Trophoblast cell (in vitro differentiated cells and primary cell): ENCODE data around the gene GULP1.

Experiments
- DNase-seq, 2 donors: peaks; one replicate each; pipeline ENCODE4 v3.0.0-alpha.2; 2016
- H2AFZ ChIP-seq: 2 replicates; pipeline ENCODE4 v1.6.1; 2013; ENCODE audit warnings: low read length, moderate library complexity, mild to moderate bottlenecking; ENCODE audit not compliant: insufficient read depth, poor library complexity
- H2AK5ac ChIP-seq: 2 replicates; pipeline ENCODE4 v1.6.1; 2013; ENCODE audit warnings: mild to moderate bottlenecking, low read length
- H2BK120ac ChIP-seq: 2 replicates; pipeline ENCODE4 v1.6.1; 2013; ENCODE audit warnings: low read length, mild to moderate bottlenecking, moderate library complexity; ENCODE audit not compliant: insufficient read depth, poor library complexity
- H2BK12ac ChIP-seq: 2 replicates; pipeline ENCODE4 v1.6.1; 2013; ENCODE audit warnings: mild to moderate bottlenecking, low read length, moderate library complexity
- H2BK5ac ChIP-seq: 2 replicates; pipeline ENCODE4 v1.6.1; 2013; ENCODE audit warnings: low read length, low read depth, moderate library complexity, mild to moderate bottlenecking; ENCODE audit not compliant: poor library complexity
- H3K14ac ChIP-seq: 2 replicates; pipeline ENCODE4 v1.6.1; 2013; ENCODE audit warnings: mild to moderate bottlenecking, low read length
- H3K18ac ChIP-seq: 2 replicates; pipeline ENCODE4 v1.6.1; 2013; ENCODE audit warnings: mild to moderate bottlenecking, low read length
- H3K23ac ChIP-seq: 2 replicates; pipeline ENCODE4 v1.6.1; 2013; ENCODE audit warnings: low read length
- H3K27ac ChIP-seq: 2 replicates; pipeline ENCODE4 v1.5.1; 2013; ENCODE audit warnings: low read depth, mild to moderate bottlenecking, inconsistent platforms, low read length, moderate library complexity
- H3K27me3 ChIP-seq: 2 replicates; pipeline ENCODE4 v1.6.1; 2013; ENCODE audit warnings: inconsistent platforms, mild to moderate bottlenecking, low read length, moderate library complexity; ENCODE audit not compliant: insufficient read depth
- H3K36me3 ChIP-seq, 2 experiments: 1 replicate in 1 of 2; 2 replicates in 1 of 2; pipeline ENCODE4 v1.6.1; 2013; ENCODE audit warnings: low read length in 2 of 2, mild to moderate bottlenecking in 2 of 2, moderate library complexity in 1 of 2; ENCODE audit not compliant: insufficient read depth in 2 of 2, control insufficient read depth in 1 of 2
- H3K4ac ChIP-seq: 2 replicates; pipeline ENCODE4 v1.6.1; 2013; ENCODE audit warnings: low read depth, mild to moderate bottlenecking, low read length, moderate library complexity
- H3K4me1 ChIP-seq, 2 experiments: 1 replicate in 1 of 2; 2 replicates in 1 of 2; pipeline ENCODE4 v1.6.1; 2013; ENCODE audit warnings: low read length in 2 of 2, mild to moderate bottlenecking in 2 of 2, moderate library complexity in 1 of 2; ENCODE audit not compliant: insufficient read depth in 2 of 2, control insufficient read depth in 1 of 2
- H3K4me2 ChIP-seq: 2 replicates; pipeline ENCODE4 v1.6.1; 2013; ENCODE audit warnings: inconsistent platforms, mild to moderate bottlenecking, low read length, moderate library complexity
- H3K4me3 ChIP-seq: 2 replicates; pipeline ENCODE4 v1.5.1; 2013; ENCODE audit warnings: mild to moderate bottlenecking, low read depth, low read length, inconsistent platforms
- H3K79me1 ChIP-seq: one replicate; pipeline ENCODE4 v1.6.1; 2013; ENCODE audit warnings: low read length
- H3K79me2 ChIP-seq: 2 replicates; pipeline ENCODE4 v1.6.1; 2013; ENCODE audit warnings: low read length, mild to moderate bottlenecking; ENCODE audit not compliant: control insufficient read depth, insufficient read depth, poor library complexity
- H3K9ac ChIP-seq: 2 replicates; pipeline ENCODE4 v1.6.1; 2013; ENCODE audit warnings: mild to moderate bottlenecking, low read length
- H3K9me3 ChIP-seq: 2 replicates; pipeline ENCODE4 v1.6.1; 2013; ENCODE audit warnings: low read depth, mild to moderate bottlenecking, control low read depth, inconsistent platforms, low read length; ENCODE audit not compliant: insufficient read depth
- H4K12ac ChIP-seq: 2 replicates; pipeline ENCODE4 v1.6.1; 2013; ENCODE audit warnings: low read depth, mild to moderate bottlenecking, low read length, moderate library complexity
- H4K8ac ChIP-seq: 2 replicates; pipeline ENCODE4 v1.6.1; 2013; ENCODE audit warnings: low read depth, mild to moderate bottlenecking, low read length, moderate library complexity
- H4K91ac ChIP-seq: one replicate; pipeline ENCODE4 v1.6.1; 2013; ENCODE audit warnings: low read depth, mild to moderate bottlenecking, low read length, moderate library complexity
- WGBS: extraction: QIAGEN DNeasy Blood & Tissue Kit; methylation state at CpG from one replicate; pipeline ENCODE4 v1.1.7; 2013; ENCODE audit warnings: missing lambda C conversion rate; ENCODE audit not compliant: insufficient read length, insufficient coverage; ENCODE audit errors: extremely low coverage; 5-methylcytosine and 5-hydroxymethylcytosine counted together

Gene GULP1

GRCh38 chr2:188248513-188248912, 43.2 kb upstream of the GULP1 start:
- H2AK5ac ChIP-seq: no peak overlapping the region
- no peak overlapping the region for H2BK5ac ChIP-seq
- no peak overlapping the region for H3K4me3 ChIP-seq
- no peak overlapping the region for H3K9ac ChIP-seq
- H3K14ac ChIP-seq: no peak overlapping the region
- H3K23ac ChIP-seq: no peak overlapping the region
- no peak overlapping the region for H4K12ac ChIP-seq
- no peak overlapping the region for H2BK120ac ChIP-seq
- H3K4me1 ChIP-seq: peaks cover 2 to 3% of the 10 kb centered on the region in 2 experiments
- H4K91ac ChIP-seq: no peak overlapping the region
- H2AFZ ChIP-seq: no peak overlapping the region
- H3K18ac ChIP-seq: no peak overlapping the region
- DNase-seq: no peak
- H3K27me3 ChIP-seq: no peaks in the 10 kb centered on the region
- H3K27ac ChIP-seq: no peak overlapping the region
- no peak overlapping the region for H3K4ac ChIP-seq
- H3K9me3 ChIP-seq: no peaks in the 10 kb centered on the region
- peaks cover 1% of the 10 kb centered on the region for H3K79me1 ChIP-seq
- no peaks in the 10 kb centered on the region for H3K36me3 ChIP-seq
- no CpG with 5 or more reads among the region's 2 CpGs for WGBS
- H3K4me2 ChIP-seq: no peak overlapping the region
- no peak overlapping the region for H4K8ac ChIP-seq
- no peak overlapping the region for H2BK12ac ChIP-seq
- no peaks in the 10 kb centered on the region for H3K79me2 ChIP-seq

DNA sequence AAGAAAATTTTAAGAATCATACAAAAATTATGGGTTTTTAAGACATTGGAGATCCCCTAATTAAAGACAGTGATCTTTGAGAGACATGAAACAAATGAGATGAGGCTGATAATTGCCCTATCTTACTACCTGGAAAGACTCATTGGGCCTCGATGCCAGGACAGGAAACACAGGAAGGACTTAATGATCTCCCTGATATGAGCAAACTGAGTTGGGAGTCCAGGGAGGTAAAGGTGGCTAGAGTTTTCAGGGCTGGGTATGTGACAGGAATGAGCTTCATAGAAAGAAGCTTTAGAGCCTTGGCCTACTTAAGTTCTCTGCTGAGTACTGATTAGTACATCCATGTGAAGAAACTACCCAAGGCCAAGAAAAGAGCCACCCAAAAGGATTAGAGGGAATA, 40.6 kb upstream of the GULP1 start:
- no CpG with 5 or more reads among the region's 1 CpG for WGBS
- Histone ChIP-seq H3K27ac (peak overlapping the region; percentile 22), H3K36me3 (no peaks in the 10 kb centered on the region), H2BK120ac (no peak overlapping the region), H3K27me3 (no peaks in the 10 kb centered on the region), H3K79me1 (peaks cover 1% of the 10 kb centered on the region), H3K79me2 (no peaks in the 10 kb centered on the region), H2BK12ac (no peak overlapping the region), H3K14ac (no peak overlapping the region), H3K9ac (no peak overlapping the region), H4K12ac (no peak overlapping the region), H2BK5ac (no peak overlapping the region), H3K4me2 (no peak overlapping the region), H2AFZ (no peak overlapping the region), H2AK5ac (no peak overlapping the region), H3K4me3 (no peak overlapping the region), H3K9me3 (no peaks in the 10 kb centered on the region), H4K8ac (peak overlapping the region; percentile 11), H3K4me1 (peaks cover 2 to 3% of the 10 kb centered on the region in 2 experiments), H3K18ac (no peak overlapping the region), H3K23ac (no peak overlapping the region), H3K4ac (no peak overlapping the region), H4K91ac (no peak overlapping the region)
- no peak for DNase-seq

DNA sequence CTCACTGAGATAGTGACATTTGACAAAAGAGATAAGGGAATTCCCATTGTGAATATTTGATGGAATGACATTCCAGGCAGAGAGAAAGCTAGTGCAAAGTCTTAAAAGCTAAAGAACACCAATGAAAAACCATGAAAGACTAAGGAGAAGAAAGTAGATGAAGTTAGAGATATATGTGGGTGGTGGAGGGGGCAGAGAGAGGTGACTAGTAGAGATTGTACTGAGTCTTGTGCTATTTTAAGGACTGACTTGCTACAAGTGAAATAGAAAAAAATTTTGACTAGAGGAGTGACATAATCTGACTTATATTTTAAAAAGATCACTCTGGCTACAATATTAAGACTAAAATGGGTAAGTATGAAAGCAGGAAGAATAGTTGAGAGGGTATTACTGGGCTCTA, 35.3 kb upstream of the GULP1 start:
- H3K79me1 ChIP-seq: no peaks in the 10 kb centered on the region
- H3K4me3 ChIP-seq: no peak overlapping the region
- no peak overlapping the region for H3K27ac ChIP-seq
- no peak overlapping the region for H3K4ac ChIP-seq
- H2BK12ac ChIP-seq: no peak overlapping the region
- H3K4me1 ChIP-seq: no peaks in the 10 kb centered on the region
- no peak overlapping the region for H2AFZ ChIP-seq
- no peak overlapping the region for H4K12ac ChIP-seq
- no peaks in the 10 kb centered on the region for H3K79me2 ChIP-seq
- H3K36me3 ChIP-seq: no peaks in the 10 kb centered on the region
- no peaks in the 10 kb centered on the region for H3K27me3 ChIP-seq
- no peak overlapping the region for H2AK5ac ChIP-seq
- H3K18ac ChIP-seq: no peak overlapping the region
- no peak overlapping the region for H3K14ac ChIP-seq
- no peaks in the 10 kb centered on the region for H3K9me3 ChIP-seq
- H2BK120ac ChIP-seq: no peak overlapping the region
- H3K23ac ChIP-seq: no peak overlapping the region
- H4K91ac ChIP-seq: no peak overlapping the region
- H4K8ac ChIP-seq: no peak overlapping the region
- H3K9ac ChIP-seq: no peak overlapping the region
- DNase-seq: no peak
- H2BK5ac ChIP-seq: no peak overlapping the region
- H3K4me2 ChIP-seq: no peak overlapping the region

GRCh38 chr2:188265315-188265714, 26.4 kb upstream of the GULP1 start:
- Histone ChIP-seq H3K27ac (no peak overlapping the region), H2AK5ac (no peak overlapping the region), H3K79me2 (no peaks in the 10 kb centered on the region), H3K4ac (no peak overlapping the region), H2BK12ac (no peak overlapping the region), H2BK120ac (no peak overlapping the region), H3K4me3 (no peak overlapping the region), H3K14ac (no peak overlapping the region), H3K27me3 (no peaks in the 10 kb centered on the region), H3K23ac (no peak overlapping the region), H4K12ac (no peak overlapping the region), H3K4me1 (no peaks in the 10 kb centered on the region), H2BK5ac (no peak overlapping the region), H3K4me2 (no peak overlapping the region), H3K9me3 (no peaks in the 10 kb centered on the region), H3K9ac (no peak overlapping the region), H4K91ac (no peak overlapping the region), H3K18ac (no peak overlapping the region), H3K79me1 (no peaks in the 10 kb centered on the region), H2AFZ (no peak overlapping the region), H3K36me3 (no peaks in the 10 kb centered on the region), H4K8ac (no peak overlapping the region)
- no peak for DNase-seq
- no CpG with 5 or more reads among the region's 2 CpGs for WGBS
